Putamen (tissue), 1 donor: ENCODE measurements around the gene OR2M4.
"Not testable (repeated sequence)": the region's sequence is repeated elsewhere in the genome, so short reads cannot be mapped to it uniquely, and the experiment has no call there.

Source experiments
- DNase-seq: peaks from one replicate; pipeline ENCODE4 v3.0.0-alpha.2; 2016; ENCODE audit warnings: low spot score

Gene OR2M4, protein sequence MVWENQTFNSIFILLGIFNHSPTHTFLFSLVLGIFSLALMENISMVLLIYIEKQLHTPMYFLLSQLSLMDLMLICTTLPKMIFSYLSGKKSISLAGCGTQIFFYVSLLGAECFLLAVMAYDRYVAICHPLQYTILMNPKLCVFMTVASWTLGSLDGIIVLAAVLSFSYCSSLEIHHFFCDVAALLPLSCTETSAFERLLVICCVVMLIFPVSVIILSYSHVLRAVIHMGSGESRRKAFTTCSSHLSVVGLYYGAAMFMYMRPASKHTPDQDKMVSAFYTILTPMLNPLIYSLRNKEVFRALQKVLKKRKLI

GRCh38 chr1:248231117-248231516 is at the start of gene OR2M4:
Gene OR2M4, plus strand, starts transcription at chr1:248231417. Its CDS starts 7,512 bp downstream, at chr1:248238929.
- no peak for DNase-seq

GRCh38 chr1:248183996-248184395 is 47.2 kb upstream of the OR2M4 start:
- DNase-seq: no peak

GRCh38 chr1:248187363-248187762 is 43.9 kb upstream of the OR2M4 start:
- DNase-seq: no peak

DNA sequence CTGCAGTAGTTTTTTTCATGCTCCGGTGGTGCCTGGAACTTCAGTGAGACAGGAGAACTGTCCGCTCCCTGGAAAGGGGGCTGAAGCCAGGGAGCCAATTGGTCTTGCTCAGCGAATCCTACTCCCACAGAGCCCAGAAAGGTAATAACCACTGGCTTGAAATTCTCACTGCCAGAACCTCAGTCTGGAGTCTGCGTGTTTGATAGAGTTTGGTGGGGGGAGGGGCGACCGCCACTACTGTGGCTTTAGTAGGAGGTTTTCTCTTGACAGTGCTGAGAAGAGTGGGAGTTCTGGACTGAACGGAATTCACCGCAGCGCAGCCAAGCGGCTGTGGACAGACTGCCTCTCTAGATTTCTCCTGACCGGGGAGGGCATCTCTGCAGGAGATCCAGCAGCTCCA is 42.2 kb upstream of the OR2M4 start:
- no peak for DNase-seq

DNA sequence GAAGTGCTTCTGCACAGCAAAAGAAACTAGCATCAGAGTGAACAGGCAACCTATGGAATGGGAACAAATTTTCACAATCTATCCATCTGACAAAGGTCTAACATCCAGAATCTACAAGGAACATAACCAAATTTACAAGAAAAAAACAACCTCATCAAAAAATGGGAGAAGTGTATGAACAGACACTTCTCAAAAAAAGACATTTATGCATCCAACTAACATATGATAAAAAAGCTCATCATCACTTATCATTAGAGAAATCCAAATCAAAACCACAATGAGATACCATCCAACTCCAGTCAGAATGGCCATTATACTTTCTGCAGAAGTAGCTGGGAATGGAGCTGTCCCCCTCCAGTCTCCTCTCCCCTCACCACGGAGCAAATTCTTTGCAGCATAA is 37.1 kb upstream of the OR2M4 start:
- no peak for DNase-seq

DNA sequence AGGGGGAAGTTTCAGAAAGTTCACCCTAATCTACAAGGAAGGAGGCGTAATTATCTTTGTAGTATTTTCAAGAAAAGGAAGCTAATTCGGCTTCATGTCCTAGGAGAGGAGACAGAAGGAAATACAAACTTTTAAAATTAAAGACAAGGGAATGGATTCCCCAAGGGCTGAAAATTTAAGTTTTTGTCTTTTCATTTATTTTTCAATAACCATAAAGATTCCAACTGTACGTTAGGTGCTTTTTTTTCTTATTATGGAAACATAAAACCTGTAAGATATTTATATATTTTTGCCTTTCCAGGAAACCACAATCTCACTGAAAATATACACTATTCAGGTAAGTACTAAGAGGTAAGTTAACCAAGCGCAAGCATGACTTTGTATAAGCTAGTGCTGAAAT is 34.3 kb upstream of the OR2M4 start, which contains the start of gene OR2M3:
TSS of gene OR2M3 (plus strand) at position 301 of the 400 bp plus-strand sequence. CDS start 5,803 bp downstream, outside the sequence.
- no peak for DNase-seq

DNA sequence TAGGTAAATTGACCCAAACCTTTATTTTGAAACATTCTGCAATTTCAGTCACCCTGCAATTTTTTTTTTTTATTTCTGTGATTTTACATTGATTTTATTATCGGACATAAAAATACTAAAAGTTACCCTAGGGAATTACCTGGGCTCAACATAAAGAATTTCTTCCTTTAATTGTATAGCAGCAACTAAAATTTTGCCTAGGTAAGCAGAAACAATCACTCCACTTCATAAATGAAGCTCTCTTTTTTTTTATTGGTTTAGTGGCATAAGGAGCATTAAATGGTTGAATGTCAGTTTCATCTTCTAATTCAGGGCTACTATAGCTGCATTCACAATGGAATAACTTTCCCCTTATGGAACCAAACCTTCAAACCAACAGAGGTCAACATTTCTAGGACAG is 15.3 kb upstream of the OR2M4 start:
- no peak for DNase-seq

DNA sequence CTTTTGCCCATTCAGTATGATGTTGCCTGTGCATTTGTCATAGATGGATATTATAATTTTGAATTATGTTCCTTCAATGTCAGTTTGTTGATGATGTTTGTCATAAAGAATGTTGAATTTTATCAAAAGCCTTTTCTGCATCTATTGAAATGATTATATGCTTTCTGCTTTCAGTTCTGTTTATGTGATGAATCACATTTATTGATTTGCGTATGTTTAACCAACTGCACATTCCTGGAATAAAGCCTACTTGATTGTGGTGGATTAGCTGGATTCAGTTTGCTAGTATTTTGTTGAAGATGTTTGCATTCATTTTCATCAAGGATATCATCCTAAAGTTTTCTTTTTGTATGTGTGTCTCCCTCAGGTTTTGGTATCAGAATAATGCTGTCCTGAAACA is 5.7 kb upstream of the OR2M4 start:
- no peak for DNase-seq

DNA sequence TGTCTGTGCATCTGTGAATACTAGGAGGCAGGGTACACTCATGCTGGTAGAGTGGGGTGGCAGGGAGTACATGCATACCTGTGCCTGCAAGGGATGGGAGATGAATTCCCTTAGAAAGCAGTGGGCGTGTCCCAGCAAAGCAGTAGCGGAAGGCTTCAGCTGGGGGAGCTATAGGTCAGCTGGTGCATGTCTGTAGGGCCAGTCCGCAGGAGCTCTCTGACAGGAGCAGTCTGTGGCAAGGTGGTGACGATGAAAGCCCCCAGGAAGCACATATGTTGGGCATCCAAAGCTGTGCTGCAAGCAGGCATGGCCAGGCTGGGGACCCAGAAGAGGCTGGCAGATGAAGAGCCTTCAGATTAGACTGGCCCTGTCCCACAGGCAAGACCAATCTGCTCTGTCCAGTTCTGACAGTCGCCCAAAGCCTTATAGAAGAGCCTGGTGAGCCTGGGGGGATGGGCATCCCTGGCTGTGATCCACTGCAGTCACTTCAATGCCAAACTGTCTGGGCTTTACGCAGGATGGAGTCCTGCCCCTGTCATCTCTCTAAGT is 1.8 kb upstream of the OR2M4 start:
- DNase-seq: no peak

DNA sequence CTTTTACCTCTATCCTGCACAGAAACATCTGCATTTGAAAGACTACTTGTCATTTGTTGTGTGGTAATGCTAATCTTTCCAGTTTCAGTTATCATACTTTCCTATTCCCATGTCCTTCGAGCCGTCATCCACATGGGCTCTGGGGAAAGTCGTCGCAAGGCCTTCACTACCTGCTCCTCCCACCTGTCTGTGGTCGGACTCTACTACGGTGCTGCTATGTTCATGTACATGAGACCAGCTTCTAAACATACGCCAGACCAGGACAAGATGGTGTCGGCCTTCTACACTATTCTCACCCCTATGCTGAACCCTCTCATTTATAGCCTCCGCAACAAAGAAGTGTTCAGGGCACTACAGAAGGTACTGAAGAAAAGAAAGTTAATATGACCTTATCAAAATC is 8.3 kb downstream of the OR2M4 start:
- DNase-seq: no peak

- DNase-seq: peak; percentile 41
Measured at GRCh38 chr1:248243204-248243603, 12.0 kb downstream of the OR2M4 start.

GRCh38 chr1:248259309-248259708 is 28.1 kb downstream of the OR2M4 start:
- DNase-seq: not testable (repeated sequence)

GRCh38 chr1:248268178-248268577 is 37.0 kb downstream of the OR2M4 start:
- no peak for DNase-seq

- DNase-seq: not testable (repeated sequence)
Measured at GRCh38 chr1:248273225-248273624, 42.0 kb downstream of the OR2M4 start.

- DNase-seq: no peak
Measured at GRCh38 chr1:248277876-248278275, 46.7 kb downstream of the OR2M4 start, which contains the start of gene OR2T33. Gene OR2T33, minus strand, starts transcription at chr1:248277976. Its CDS starts 4,162 bp downstream, at chr1:248273814.

DNA sequence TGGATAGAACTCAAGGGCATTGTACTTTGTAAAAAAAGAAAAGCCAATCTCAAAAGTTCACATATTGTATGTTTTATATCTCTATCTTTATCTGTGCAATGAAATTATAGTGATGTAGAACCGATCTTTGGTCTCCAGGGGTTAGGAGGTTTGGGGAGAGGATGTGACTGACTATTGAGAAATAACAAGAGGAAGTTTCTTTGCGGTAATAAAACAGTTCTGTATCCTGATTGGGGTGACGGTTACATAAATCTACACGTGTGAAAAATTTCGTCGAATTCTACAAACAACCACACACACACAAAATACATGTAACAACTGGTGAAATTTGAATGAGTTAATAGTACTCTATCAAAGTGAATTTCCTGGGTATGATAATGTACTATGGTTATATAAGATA is 57.2 kb downstream of the OR2M4 start:
- no peak for DNase-seq
